ENCODE measurements around the gene AUH. TPM values are rescaled to one million over a fixed set of nuclear protein-coding genes. Genes with fewer than 3 reads are reported as not detected.
A peak's percentile ranks its signal among the peaks of the same experiment; 100 is the strongest.

AUH gene
- total and polyA plus RNA-seq, 2 experiments from 2014 or later, result 9.9 to 18.3 TPM

- Histone ChIP-seq H3K27ac (no peak overlapping the region), H3K4me2 (ENCODE audit: unreplicated experiment) (peak overlapping the region; percentile 83), H3K9me3 (ENCODE audit: low read depth) (no peaks in the 10 kb centered on the region), H3K4me1 (ENCODE audit: insufficient read depth) (peaks cover 33% of the 10 kb centered on the region), H3K9me2 (ENCODE audit: insufficient read depth) (no peaks in the 10 kb centered on the region), H2AFZ (peak overlapping the region; percentile 87), H3K4me3 (peak overlapping the region; percentile 66), H3K79me2 (ENCODE audit: insufficient read depth) (no peaks in the 10 kb centered on the region), H3K9ac (peak overlapping the region; percentile 54; the same call in 1 of the 2 replicates), H3K27me3 (replicated peaks; ENCODE audit: insufficient read depth) (no peaks in the 10 kb centered on the region), H3K36me3 (ENCODE audit: low read depth) (no peaks in the 10 kb centered on the region), H4K20me1 (ENCODE audit: insufficient read depth) (no peaks in the 10 kb centered on the region), H3F3A (ENCODE audit: insufficient read depth) (peaks cover 10% of the 10 kb centered on the region)
- in situ Hi-C loops (cut with MboI), result no loop called here
- no peak for DNase-seq
- TF ChIP-seq EZH2phosphoT487 (IDR thresholded peaks at IDR 0.05; ENCODE audit: insufficient read depth, low read depth), result no peak
- no peak for TF ChIP-seq EZH2 (IDR thresholded peaks at IDR 0.05; ENCODE audit: insufficient read depth, poor library complexity, severe bottlenecking)
- 88 to 89% methylated on average over 10 of the region's 10 CpGs for WGBS, 2 experiments (ENCODE audit: low coverage in 1 of 2, low lambda C conversion rate in 2 of 2, missing lambda C conversion rate in 2 of 2)
These were observed 149.0 kb downstream of the AUH start for GRCh38 chr9:91212596-91213243.

GRCh38 chr9:91211919-91212318, 149.8 kb downstream of the AUH start:
- no peaks in the 10 kb centered on the region for H3K36me3 ChIP-seq (ENCODE audit: low read depth)
- WGBS, 2 experiments (ENCODE audit: low coverage in 1 of 2, low lambda C conversion rate in 2 of 2, missing lambda C conversion rate in 2 of 2), result 17 to 18% methylated on average over 5 of the region's 5 CpGs
- in situ Hi-C loops (cut with MboI), result no loop called here
- peak overlapping the region; percentile 87 for H2AFZ ChIP-seq
- peaks cover 41% of the 10 kb centered on the region for H3K4me1 ChIP-seq (ENCODE audit: insufficient read depth)
- no peaks in the 10 kb centered on the region for H3K9me2 ChIP-seq (ENCODE audit: insufficient read depth)
- H3K27me3 ChIP-seq (replicated peaks; ENCODE audit: insufficient read depth), result no peaks in the 10 kb centered on the region
- DNase-seq, result peak; percentile 45
- peaks cover 16% of the 10 kb centered on the region for H3F3A ChIP-seq (ENCODE audit: insufficient read depth)
- H3K9me3 ChIP-seq (ENCODE audit: low read depth), result no peaks in the 10 kb centered on the region
- no peaks in the 10 kb centered on the region for H3K79me2 ChIP-seq (ENCODE audit: insufficient read depth)
- TF ChIP-seq EZH2phosphoT487 (IDR thresholded peaks at IDR 0.05; ENCODE audit: insufficient read depth, low read depth) (no peak), EZH2 (IDR thresholded peaks at IDR 0.05; ENCODE audit: insufficient read depth, poor library complexity, severe bottlenecking) (no peak)
- no peaks in the 10 kb centered on the region for H4K20me1 ChIP-seq (ENCODE audit: insufficient read depth)
- peak overlapping the region; percentile 83 for H3K4me2 ChIP-seq (ENCODE audit: unreplicated experiment)
- peak overlapping the region; percentile 54 for H3K9ac ChIP-seq
- H3K27ac ChIP-seq, result no peak overlapping the region
- H3K4me3 ChIP-seq, result peak overlapping the region; percentile 66

- no peak for TF ChIP-seq EZH2phosphoT487 (IDR thresholded peaks at IDR 0.05; ENCODE audit: insufficient read depth, low read depth)
- no peak for TF ChIP-seq EZH2 (IDR thresholded peaks at IDR 0.05; ENCODE audit: insufficient read depth, poor library complexity, severe bottlenecking)
- H3F3A ChIP-seq (ENCODE audit: insufficient read depth), result peaks cover 18% of the 10 kb centered on the region
- peak overlapping the region; percentile 66; the same call in 1 of the 2 replicates for H3K4me3 ChIP-seq
- no peak for DNase-seq
- H3K4me2 ChIP-seq (ENCODE audit: unreplicated experiment), result peak overlapping the region; percentile 83
- no peaks in the 10 kb centered on the region for H3K36me3 ChIP-seq (ENCODE audit: low read depth)
- peaks cover 41% of the 10 kb centered on the region for H3K4me1 ChIP-seq (ENCODE audit: insufficient read depth)
- H3K9me2 ChIP-seq (ENCODE audit: insufficient read depth), result peaks cover 2% of the 10 kb centered on the region; the same call in 1 of the 2 replicates
- H3K27ac ChIP-seq, result no peak overlapping the region
- no peaks in the 10 kb centered on the region for H3K79me2 ChIP-seq (ENCODE audit: insufficient read depth)
- H3K9ac ChIP-seq, result peak overlapping the region; percentile 54
- 86 to 91% methylated on average over 7 of the region's 7 CpGs for WGBS, 2 experiments (ENCODE audit: low coverage in 1 of 2, low lambda C conversion rate in 2 of 2, missing lambda C conversion rate in 2 of 2)
- no peaks in the 10 kb centered on the region for H3K27me3 ChIP-seq (replicated peaks; ENCODE audit: insufficient read depth)
- peak overlapping the region; percentile 87 for H2AFZ ChIP-seq
- H3K9me3 ChIP-seq (ENCODE audit: low read depth), result no peaks in the 10 kb centered on the region
- in situ Hi-C loops (cut with MboI), result no loop called here
- no peaks in the 10 kb centered on the region for H4K20me1 ChIP-seq (ENCODE audit: insufficient read depth)
These were observed 150.3 kb downstream of the AUH start for GRCh38 chr9:91211414-91211813.

GRCh38 chr9:91210318-91210717, 151.4 kb downstream of the AUH start:
- H3K9ac ChIP-seq, result no peak overlapping the region
- no peaks in the 10 kb centered on the region for H3K79me2 ChIP-seq (ENCODE audit: insufficient read depth)
- H3K4me1 ChIP-seq (ENCODE audit: insufficient read depth), result peaks cover 41% of the 10 kb centered on the region
- DNase-seq, result no peak
- H2AFZ ChIP-seq, result no peak overlapping the region
- peaks cover 18% of the 10 kb centered on the region for H3F3A ChIP-seq (ENCODE audit: insufficient read depth)
- in situ Hi-C loops (cut with MboI), result no loop called here
- 96 to 98% methylated on average over 6 of the region's 6 CpGs for WGBS, 2 experiments (ENCODE audit: low coverage in 1 of 2, low lambda C conversion rate in 2 of 2, missing lambda C conversion rate in 2 of 2)
- no peak for TF ChIP-seq EZH2phosphoT487 (IDR thresholded peaks at IDR 0.05; ENCODE audit: insufficient read depth, low read depth)
- TF ChIP-seq EZH2 (IDR thresholded peaks at IDR 0.05; ENCODE audit: insufficient read depth, poor library complexity, severe bottlenecking), result no peak
- no peak overlapping the region for H3K27ac ChIP-seq
- H3K4me2 ChIP-seq (ENCODE audit: unreplicated experiment), result no peak overlapping the region
- H4K20me1 ChIP-seq (ENCODE audit: insufficient read depth), result no peaks in the 10 kb centered on the region
- H3K9me3 ChIP-seq (ENCODE audit: low read depth), result no peaks in the 10 kb centered on the region
- H3K4me3 ChIP-seq, result no peak overlapping the region
- H3K27me3 ChIP-seq (replicated peaks; ENCODE audit: insufficient read depth), result no peaks in the 10 kb centered on the region
- H3K9me2 ChIP-seq (ENCODE audit: insufficient read depth), result peaks cover 4% of the 10 kb centered on the region; the same call in 1 of the 2 replicates
- no peaks in the 10 kb centered on the region for H3K36me3 ChIP-seq (ENCODE audit: low read depth)
